HG03045 (cell line): ENCODE data around the gene TM4SF5.

Experiments
- ATAC-seq: cut with Tn5 transposase; IDR thresholded peaks from one replicate; pipeline ENCODE4 v1.9.1; 2021; ENCODE audit warnings: mild to moderate bottlenecking, moderate library complexity; ENCODE audit not compliant: unreplicated experiment

TM4SF5 gene

DNA sequence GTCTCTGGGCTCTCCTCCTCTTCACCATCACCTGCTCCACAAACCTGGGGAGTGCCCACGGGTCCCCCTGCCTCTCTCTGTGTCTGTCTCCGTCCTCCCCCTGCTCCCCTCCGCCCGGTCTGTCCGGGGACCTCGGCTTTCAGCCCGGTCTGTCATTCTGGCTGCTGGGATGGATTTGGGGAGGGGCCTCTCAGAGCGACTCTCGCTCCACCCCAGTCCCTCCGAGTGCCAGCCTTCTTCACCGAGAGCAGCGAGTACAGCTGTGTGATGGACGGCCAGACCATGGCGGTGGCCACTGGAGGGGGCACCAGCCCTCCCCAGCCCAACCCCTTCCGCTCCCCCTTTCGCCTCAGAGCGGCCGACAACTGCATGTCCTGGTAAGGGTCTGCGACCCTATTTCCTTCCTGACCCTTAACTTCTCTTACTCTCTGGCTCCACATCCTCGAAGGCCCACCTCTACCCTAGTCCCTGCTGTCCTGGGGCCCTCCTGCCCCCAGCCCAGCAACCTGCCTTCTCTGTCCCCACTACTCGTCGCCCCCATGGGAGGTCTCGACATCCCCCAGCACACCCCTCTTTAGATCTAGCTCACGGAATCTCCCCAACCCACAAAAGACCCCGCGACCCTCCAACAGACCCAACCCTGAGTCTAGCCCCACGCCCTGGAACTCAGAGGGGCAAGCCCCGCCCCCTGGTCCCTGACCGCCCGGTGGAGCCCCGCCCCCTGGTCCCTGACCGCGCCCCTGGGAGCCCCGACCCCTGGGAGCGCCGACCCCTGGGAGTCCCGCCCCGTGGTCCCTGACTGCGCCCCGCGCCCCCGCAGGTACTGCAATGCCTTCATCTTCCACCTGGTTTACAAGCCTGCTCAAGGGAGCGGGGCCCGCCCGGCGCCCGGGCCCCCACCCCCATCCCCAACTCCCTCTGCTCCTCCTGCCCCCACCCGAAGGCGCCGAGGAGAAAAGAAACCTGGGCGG lies 26.4 kb upstream of the TM4SF5 start:
- no peak for ATAC-seq

DNA sequence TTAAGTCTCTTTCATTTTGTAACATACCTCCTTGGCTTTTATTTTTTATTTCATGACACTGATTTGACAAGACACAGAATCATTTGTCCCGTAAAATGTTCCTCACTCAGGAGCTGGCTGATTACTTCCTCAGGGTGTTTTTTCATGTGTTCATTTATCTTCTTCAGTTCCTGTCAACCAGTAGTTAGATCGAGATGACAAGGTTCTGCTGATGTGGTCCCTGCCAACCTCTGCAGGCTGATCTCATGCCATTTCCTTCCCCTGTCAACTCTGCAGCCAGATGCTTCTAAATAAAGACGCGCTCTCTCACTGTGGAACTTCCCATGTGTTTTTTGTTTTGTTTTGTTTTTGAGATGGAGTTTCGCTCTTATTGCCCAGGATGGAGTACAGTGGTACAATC lies 23.8 kb upstream of the TM4SF5 start:
- no peak for ATAC-seq

DNA sequence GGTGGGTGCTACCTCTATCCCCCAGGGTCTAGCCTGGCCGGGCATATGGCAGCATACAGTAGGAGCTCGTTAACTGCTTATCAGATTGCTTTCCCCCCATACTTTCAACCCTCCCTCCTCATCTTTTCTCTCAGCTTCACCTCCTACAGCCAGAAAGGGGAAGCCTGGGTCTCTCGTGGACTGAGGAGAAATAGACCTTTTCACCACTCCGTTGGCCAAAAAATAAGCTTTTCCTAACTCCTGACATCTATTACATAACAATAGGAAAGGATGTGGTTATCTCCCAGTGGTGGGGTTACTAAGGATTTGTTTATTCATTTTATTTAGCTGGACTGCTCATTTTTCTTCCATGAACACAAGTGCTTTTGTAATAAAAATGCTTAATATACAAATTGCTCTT lies 23.0 kb upstream of the TM4SF5 start:
- ATAC-seq = no peak

DNA sequence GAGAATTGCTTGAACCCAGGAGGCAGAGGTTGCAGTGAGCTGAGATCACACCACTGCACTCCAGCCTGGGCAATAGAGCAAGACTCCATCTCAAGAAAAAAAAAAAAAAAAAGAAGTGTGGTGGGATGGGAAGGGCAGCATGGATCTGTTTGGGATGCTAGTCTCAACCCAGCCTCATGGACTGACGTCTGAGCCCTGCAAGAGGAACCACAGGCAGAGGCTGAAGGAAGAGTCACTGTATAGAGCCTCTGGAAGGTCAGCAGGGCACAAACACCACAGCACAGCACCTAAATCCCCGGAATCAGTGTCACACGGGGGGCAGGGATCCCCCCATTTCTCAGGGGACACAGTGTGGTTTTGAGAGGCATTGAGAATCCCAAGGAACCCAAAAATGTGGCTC lies 21.1 kb upstream of the TM4SF5 start:
- ATAC-seq = no peak

DNA sequence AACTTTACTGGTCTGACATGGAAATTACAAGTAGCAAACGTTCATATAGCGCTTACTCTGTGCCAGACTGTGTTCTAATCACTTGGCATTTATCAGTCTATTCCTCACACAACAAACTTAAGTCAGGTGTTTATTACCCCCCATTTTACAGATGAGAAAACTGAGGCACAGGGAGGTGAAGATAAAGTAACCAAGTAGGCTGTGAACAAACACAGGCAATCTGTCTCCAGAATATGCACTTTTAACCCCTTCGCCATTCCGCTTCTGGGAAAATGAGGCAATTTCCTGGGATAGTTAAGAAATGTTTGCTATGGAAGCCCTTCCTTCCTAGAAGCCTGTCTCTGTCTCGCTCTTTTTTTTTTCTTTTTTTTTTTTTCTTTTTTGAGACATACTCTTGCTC lies 19.8 kb upstream of the TM4SF5 start:
- ATAC-seq = no peak

DNA sequence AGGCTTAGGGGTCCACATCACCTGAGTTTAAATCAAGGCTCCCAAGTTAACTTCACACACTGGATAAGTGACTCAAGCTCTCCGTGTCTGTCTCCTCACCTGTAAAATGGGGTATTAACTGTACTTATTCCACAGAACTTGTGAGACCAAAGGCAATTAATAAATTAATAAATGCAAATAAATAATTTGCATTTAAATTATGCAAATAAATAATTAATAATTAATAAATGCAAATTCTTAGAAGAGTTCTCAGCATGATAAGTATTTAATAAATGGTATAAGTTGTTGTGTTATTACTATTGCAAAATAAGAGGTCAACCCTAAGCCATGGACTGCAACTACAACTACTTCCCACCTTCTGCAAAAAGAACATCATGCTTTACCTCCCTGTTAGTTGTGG lies 18.3 kb upstream of the TM4SF5 start:
- no peak for ATAC-seq

DNA sequence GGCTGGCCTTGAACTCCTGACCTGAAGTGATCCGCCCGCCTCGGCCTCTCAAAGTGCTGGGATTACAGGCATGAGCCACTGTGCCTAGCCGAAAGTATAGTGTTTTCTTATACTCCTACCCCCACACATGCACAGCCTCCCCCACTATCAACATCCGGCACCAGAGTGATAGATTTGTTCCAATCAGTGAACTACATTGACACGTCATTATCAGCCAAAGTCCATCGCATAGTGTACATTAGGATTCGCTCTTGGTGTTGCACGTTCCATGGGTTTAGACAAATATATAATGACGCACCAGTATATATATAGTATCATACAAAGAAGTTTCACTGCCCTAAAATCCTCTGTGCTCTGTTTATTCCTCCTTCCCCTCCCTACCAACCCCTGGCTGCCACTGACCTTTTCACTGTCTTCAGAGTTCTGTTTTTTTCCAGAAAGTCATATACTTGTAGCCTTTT lies 11.9 kb upstream of the TM4SF5 start:
- no peak for ATAC-seq

DNA sequence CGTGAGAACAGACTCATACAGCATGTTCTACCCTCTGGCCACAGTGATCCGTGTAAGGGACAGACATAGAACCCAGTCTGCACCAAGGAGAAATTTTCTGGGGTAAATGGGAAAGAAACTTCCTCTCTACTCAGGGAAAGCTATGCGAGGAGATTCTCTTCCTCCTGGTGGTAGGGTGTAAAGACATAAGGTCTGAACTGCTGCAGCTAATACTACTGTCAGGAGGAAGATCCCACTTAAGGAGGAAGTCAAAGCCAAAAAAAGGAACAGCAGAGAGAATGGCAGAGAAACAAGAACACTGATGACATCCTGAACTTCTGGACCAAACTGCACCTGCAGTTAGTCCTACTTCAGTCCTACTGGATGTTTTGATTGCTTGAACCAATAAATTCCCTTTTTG lies 7.1 kb upstream of the TM4SF5 start:
- no peak for ATAC-seq

DNA sequence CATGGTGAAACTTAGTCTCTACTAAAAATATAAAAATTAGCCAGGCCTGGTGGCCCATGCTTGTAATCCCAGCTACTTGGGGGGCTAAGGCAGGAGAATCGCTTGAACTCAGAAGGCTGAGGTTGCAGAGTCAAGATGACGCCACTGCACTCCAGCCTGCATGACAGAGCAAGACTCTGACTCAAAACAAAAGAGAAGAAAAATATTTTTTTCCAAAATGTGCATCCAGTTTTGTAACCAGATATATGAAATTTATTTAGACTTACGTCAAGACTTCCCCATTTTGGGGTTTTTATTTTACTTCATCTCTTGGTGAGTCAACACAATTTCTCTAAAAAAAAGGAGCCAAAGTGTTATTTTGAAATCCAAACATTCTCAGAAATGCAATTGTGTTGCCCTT lies 5.5 kb upstream of the TM4SF5 start:
- no peak for ATAC-seq

DNA sequence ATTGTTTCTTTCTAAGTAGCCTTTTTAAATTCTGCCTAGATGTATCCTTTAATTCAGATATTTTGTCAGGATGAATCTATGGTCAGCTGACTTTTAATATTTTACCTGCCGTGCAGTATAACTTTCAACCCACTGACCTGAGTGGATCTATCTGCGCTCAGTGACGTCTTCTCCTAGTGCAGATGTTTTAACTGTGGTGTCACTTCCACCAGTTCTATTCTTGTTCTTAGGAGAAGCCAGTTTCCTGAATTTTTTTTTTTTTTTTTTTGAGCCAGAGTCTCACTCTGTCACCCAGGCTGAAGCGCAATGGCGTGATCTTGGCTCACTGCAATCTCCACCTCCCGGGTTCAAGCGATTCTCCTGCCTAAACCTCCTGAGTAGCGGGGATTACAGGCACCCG lies 5.0 kb upstream of the TM4SF5 start:
- no peak for ATAC-seq

DNA sequence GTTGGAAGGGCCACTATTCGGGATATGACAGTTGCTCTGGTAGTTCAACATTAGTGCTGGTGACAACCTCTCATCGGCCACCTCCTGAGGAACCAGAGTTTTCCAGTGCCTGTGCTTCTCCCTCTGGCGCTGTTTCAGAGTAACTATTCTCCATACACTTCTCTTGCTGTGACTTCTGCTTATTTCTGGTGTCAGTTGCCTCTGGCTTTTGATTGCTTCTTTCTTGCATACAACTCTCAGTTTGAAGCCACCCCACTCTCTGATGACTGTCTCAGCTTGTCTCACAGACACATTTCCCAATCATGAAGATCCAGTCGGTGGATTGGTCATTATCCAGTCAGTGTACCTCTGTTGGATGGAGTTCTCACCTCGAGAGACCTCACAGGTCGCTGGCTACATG lies 3.4 kb upstream of the TM4SF5 start:
- ATAC-seq = no peak

DNA sequence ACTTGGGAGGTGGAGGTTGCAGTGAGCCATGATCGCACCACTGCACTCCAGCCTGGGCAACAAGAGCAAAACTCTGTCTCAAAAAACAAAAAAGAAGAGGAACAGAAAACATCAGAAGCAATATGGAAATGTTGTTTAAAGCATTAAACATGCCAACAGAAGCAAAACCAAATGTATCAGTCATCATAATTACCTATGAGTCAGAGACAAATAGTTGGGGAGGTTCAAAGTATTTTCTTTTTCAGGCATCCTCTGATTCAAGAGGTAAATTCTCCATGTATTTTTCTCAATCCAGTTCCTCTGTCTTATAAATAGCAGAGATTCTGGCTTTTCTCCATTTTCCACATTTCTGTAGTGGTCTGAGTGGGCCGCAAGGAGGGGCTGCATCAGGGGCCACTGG lies 2.1 kb upstream of the TM4SF5 start:
- no peak for ATAC-seq

DNA sequence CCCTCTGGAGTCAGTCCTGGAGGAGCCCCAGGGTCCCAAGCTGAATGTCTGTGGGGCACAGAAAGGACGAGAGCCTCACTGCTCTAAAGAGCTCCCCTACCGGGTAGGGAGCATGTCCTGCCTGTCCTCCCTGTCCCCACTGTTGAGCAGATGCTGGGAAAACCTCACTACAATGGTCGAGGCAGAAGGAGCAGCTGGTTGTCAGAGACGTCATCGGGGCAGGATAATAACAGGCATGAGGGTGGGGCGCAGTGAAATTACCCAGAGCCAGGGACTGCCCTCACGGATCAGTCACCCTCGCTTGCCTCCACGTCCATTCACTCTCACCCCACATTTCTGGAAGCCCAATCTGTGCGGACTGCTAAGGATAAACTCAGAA lies 538 bp downstream of the TM4SF5 start:
- no peak for ATAC-seq

DNA sequence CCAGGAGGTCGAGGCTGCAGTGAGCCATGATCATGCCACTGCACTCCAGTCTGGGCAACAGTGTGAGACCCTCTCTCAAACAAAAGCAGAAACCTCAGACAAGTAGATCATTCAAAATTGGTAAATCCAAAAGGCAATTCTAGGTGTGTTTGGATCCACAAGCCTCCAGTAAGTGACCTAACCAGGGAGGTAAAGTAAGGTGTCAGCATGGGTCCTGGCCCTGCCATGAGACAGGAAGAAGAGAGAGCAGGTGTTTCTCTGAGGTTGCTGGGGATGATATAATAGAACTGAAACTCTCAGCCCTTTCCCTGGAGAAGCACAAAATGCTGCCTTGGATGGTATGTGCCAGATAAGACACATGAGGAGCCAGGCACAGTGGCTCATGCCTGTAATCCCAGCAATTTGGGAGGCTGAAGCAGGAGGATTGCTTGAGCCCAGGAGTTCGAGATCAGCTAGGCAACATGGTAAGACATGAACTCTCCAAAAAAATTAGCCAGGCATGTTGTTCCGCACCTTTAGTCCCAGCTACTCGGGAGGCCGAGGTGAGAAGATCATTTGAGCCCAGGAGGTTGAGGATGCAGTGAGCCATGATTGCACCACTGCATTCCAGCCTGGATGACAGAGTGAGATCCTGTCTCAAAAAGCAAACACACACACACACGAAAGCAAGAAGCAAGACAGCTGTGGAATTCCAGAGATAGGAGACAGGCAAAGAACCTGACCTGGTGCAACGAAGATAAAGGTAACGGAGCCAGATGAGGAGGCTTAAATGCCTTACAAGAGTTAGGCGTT lies 6.5 kb downstream of the TM4SF5 start:
- ATAC-seq = no peak

DNA sequence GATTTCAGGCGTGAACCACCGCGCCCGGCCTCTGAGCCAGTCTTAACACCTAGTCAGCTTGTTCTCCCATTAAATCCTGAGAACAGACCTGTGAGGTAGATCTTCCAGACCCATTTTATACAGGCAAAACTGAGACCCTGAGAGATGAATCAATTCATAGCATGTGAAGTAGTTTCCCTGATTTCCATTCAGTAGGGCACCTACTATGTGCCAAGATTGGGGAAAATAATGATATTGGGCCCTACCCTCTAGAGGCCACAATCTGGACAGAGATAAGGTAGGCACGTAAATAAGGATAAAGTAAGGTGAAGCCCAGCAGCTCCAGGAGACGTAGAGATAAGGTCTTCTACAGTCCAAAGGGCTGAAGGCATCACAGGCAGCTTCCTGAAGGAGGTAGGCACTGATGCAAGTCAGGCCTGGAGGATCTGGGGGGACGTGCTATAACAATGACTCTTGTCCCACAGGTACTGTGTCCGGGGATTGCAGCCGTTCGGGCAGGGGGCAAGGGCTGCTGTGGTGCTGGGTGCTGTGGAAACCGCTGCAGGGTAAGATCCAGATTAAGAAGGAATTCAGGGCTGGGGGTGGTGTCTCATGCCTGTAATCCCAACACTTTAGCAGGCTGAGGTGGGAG lies 8.8 kb downstream of the TM4SF5 start:
- ATAC-seq = no peak

DNA sequence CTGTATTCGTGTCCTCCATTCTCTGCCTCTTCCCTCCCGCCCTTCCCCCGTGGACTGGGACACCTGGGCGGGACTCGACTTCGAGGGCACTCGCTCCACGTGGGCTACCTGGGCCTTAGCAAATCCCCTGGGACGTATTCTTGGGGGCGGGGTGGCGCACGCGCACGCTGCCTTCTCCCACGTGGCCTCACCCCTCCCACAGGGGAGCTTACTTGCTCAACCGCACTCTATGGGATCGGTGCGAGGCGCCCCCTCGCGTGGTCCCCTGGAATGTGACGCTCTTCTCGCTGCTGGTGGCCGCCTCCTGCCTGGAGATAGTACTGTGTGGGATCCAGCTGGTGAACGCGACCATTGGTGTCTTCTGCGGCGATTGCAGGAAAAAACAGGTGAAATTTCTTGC lies 11.0 kb downstream of the TM4SF5 start:
- ATAC-seq = no peak

DNA sequence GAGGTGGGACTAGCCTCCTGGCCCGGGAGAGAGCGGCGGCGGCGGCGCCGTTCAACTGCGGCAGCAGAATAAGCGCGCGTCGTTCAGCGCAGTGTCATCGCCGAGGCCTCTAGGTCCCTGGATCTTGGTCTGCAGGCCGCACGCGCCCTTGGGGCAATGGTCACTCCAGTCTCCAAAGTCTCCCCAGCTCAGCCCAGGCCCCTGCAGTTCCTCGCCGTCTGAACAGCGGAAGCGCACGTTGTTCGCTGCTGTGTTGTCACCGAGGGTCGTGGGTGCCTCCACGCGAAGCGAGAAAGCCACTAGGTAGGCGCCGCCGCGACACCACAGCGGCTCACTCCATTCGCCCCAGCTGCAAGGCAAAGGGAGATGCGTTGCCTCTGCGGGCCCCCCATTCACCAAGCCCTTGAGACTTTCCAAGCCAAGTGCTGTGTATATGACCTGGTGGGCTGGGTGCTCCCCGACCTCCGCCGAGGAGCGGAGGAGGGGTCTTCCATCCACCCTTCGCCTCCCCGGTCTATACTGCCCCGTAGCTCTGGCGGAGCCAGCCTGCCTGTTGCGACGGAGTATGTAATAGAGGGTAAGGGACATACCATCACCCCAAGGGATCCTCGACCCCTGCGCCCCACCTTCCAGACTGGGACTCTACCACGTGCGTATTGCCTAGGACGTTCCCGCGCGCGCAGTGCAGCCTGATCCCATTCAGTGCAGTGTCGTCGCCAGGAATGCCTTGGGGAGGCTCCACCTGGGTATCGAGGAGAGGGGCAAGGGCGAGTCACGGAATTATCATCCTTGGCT lies 13.8 kb downstream of the TM4SF5 start:
- no peak for ATAC-seq

DNA sequence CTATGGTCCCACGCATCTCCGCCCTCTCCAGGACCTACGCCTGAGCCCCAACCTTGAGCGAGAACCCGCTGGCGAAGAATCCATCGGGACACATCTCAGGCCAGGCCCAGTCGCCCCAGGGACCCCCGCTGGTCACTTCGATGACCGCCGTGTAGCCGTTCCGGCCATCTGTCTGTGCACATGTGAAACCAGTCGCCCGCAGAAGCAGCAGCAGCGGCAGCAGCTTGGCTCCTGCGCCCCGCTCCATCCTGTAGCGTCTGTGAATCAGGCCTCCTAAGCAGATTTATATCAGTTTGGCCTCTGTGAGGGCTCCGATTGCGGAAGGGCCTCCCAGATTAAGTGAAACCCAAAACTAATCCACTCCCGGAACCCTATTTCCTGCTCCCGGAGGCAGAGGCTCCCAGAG lies 14.4 kb downstream of the TM4SF5 start, which contains the start of gene VMO1:
Gene VMO1 (minus strand): TSS at position 259 of the 406 bp plus-strand sequence. CDS start 12 bp downstream, at position 247.
- ATAC-seq = no peak

DNA sequence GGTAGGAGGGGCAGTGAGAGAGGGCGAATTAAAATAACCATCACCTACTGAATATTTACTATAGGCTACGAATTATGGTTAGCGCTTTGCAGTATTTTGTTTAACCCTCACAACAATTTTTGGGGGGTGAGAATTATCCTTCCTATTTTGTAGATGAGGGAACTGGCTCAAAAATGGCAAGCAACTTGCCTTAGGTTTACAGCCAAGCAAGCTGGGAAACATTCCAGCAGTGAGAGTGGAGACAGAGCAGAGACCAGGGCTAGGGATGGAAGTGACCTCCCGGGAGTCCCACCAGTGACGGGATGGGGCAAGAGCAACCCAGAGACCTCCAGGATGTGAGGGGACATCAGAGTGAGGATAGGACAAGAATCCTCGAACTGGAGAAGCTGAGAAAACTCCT lies 14.8 kb downstream of the TM4SF5 start:
- ATAC-seq = no peak

DNA sequence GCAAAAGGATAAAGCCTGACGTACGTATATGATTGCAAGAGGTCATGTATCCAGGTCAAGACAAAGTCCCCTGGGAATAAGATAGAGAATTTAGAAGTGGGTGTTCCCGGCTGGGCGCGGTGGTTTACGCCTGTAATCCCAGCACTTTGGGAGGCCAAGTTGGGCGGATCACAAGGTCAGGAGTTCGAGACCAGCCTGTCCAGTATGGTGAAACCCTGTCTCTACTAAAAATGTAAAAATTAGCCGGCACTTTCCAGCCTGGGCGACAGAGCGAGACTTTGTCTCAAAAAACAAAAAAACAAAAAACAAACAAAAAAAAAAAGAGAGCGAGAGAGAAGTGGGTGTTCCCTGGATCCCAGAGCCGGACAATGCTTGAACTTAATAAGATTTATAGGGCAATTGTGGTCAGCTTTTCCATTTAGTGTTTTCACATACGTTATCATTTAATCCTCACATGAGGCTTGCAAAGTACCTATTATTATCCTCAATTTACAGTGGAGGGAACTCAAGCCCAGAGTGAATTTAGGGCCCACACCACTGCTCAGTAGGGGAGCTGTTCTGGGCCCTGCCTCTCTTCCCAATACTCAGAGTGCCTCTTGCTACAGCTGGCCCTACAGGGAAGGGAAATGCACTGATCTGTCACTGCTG lies 16.6 kb downstream of the TM4SF5 start:
- ATAC-seq = no peak
